CMK (cell line): ENCODE measurements around the gene TMEM45A.
"Not testable (repeated sequence)": the region's sequence is repeated elsewhere in the genome, so short reads cannot be mapped to it uniquely, and the experiment has no call there.

Experiments
- DNase-seq: peaks from one replicate; pipeline ENCODE4 v3.0.0-alpha.2; 2010; ENCODE audit warnings: low read depth

Gene TMEM45A

GRCh38 chr3:100483529-100483928 lies 8.9 kb upstream of the TMEM45A start:
- no peak for DNase-seq

GRCh38 chr3:100486808-100487207 lies 5.6 kb upstream of the TMEM45A start:
- no peak for DNase-seq

- DNase-seq = no peak
These were observed 3.3 kb upstream of the TMEM45A start for GRCh38 chr3:100489118-100489517.

- DNase-seq = no peak
These were observed 4.4 kb downstream of the TMEM45A start for GRCh38 chr3:100496711-100497261.

GRCh38 chr3:100499651-100500050 lies 7.2 kb downstream of the TMEM45A start:
- DNase-seq = no peak

- DNase-seq = no peak
These were observed 8.0 kb downstream of the TMEM45A start for GRCh38 chr3:100500320-100500880.

DNA sequence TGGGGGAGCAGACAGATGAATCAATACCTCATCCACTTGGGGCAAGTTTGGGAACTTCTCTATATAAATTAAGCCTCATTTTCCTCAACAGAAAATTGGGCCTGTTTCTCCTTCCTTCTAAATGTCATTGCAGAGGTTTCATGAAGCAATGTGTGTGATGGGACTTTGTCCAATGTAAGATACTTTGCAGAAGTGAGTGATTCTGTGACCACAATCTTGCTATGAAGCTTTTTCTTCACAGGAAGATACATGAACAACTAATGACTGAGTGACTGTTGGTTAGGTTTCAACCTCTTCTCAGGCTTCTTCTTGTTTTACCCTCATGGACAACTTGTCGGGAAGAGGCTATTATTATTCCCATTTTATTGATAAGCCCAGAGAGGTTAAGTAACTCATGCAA lies 11.0 kb downstream of the TMEM45A start:
- no peak for DNase-seq

DNA sequence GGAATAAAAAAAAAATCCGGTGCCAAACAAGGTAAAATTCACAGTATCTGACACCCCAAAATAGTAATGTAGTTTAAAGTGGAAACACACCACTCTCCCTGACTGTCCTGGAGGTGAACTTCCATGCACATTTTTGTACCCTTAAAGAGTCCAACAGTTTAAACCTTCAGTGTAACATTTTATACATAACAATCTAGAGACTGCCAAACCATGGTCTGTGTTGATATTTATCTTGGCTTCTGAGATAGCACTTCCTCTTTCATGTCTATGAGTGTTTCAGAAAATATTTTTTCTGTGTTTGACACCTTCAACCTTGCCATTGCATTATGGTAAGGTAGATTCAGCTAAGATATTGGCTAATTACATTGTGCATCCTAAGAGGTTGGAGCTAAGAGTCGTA lies 13.9 kb downstream of the TMEM45A start:
- DNase-seq = no peak

DNA sequence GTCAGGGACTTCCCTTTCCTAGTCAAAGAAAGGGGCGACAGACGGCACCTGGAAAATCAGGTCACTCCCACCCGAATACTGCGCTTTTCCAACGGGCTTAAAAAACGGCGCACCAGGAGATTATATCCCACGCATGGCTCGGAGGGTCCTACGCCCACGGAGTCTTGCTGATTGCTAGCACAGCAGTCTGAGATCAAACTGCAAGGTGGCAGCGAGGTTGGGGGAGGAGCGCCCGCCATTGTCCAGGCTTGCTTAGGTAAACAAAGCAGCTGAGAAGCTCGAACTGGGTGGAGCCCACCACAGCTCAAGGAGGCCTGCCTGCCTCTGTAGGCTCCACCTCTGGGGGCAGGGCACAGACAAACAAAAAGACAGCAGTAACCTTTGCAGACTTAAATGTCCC lies 17.4 kb downstream of the TMEM45A start:
- DNase-seq = not testable (repeated sequence)

DNA sequence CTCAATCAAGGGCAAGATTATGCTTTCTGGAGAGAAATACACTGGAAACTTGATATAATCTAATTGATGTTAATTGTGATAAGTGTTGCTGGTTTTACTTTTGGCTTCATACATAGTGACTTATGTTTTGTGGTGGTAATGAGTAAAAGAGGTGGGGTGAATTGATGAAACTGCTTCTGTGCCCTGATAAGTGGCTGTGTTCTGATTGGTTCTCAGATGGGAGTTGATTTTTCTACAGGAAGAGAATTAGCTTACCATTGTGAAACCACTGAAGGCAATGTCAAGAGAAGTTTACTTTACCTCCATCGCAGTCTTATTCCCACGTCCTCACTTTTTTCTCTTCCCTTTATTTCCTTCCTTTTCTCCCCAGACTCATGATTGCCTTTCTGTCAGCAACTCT lies 23.8 kb downstream of the TMEM45A start:
- no peak for DNase-seq

- DNase-seq = no peak
These were observed 24.4 kb downstream of the TMEM45A start for GRCh38 chr3:100516838-100517237.

DNA sequence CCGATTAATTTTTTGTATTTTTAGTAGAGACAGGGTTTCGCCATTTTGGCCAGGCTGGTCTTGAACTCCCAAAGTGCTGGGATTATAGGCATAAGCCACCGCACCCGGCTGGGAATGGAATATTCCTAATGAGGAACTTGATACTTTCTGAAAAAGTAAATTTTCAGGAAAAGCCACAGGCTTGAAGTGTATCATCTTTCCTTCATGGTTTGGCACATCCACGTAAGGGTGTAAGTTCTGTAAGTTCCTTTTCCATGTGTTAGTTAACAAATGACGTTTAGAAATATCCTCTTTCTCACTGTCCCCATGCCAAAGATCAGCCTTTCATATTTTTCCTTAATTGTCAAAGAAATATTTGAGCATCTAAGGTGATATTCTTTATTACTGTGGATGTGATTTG lies 24.9 kb downstream of the TMEM45A start:
- no peak for DNase-seq

GRCh38 chr3:100518244-100518643 lies 25.8 kb downstream of the TMEM45A start:
- DNase-seq = no peak

- DNase-seq = no peak
These were observed 26.6 kb downstream of the TMEM45A start for GRCh38 chr3:100518983-100519382.

- DNase-seq = no peak
These were observed 29.0 kb downstream of the TMEM45A start for GRCh38 chr3:100521439-100521845.

GRCh38 chr3:100522125-100522524 lies 29.7 kb downstream of the TMEM45A start:
- DNase-seq = no peak

GRCh38 chr3:100523050-100523760 lies 30.8 kb downstream of the TMEM45A start:
- no peak for DNase-seq

DNA sequence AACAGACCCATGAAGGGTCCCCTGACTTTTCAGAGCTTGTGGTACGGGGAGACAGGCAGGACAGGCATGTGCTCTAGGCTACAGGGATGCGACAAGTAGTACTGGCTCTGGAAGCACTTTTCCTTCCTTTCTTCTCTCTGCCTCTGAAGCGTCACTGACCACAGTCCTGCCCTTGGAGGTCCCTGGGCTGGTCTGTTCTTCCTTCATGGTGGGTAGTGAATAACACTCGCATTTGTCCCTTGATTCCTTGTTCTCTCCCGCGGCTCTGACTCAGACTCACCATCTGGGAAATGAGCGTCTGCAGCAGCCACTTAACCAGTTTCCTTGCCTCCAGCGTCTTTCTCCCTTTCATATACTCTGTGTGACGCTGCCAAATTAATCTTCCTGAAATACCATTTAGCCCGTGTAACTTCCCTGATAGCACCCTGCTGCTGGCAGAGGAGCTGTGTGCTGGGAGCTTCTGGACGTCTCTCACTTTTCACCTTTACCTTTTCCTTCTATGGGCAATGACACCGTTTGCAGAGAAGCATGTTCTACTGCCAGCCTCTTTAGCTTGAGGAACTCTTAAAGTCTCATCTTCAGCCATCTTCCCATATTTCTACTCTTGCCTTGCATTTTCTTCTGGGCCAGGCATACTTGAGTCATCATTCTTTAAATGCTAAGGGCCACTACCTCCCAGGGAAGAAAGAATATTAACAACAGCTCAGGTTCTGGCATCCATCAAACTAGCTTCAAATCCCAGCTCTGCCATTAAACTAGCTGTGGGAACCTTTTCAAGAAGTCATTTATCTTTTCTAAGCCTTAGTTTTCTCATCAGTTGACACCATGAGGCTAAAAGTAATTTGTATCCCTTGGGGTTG lies 33.6 kb downstream of the TMEM45A start:
- no peak for DNase-seq

GRCh38 chr3:100526613-100527346 lies 34.4 kb downstream of the TMEM45A start:
- no peak for DNase-seq

DNA sequence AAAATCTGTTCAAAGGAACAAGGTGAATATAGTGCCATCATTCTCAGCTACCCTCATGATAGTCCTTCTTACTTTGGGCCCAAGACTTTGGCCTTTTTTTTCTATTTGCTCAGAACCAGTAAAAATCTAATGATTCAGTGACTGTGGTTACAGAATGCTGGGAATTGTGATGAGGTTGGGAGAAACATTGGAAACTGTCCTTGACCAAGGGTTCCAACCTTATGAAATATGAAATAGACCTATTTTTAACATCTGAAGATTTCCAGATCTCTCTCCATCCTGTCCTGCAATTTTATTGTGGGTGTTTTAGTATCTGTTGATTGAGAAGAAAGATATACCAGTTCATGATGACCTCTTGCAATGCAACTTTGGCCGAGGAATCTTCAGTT lies 34.9 kb downstream of the TMEM45A start:
- DNase-seq = no peak

DNA sequence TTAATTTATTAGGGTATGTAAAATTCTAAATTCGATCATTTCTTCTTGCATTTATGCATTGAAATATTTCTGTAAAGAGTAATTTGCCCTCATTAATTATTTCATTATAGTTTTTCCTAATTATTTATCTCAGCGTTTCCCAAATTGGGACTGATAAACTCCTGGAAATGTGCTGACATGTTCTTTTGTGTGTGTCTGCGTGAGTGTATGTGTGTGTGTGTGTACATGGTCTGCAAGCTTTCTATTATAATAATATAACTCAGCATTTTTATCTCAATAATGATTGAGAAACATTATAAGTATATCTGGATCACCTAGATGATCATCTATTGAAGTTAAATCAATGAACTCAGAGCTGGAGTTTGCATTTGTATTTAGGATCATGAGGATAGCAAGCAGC lies 38.7 kb downstream of the TMEM45A start:
- no peak for DNase-seq

DNA sequence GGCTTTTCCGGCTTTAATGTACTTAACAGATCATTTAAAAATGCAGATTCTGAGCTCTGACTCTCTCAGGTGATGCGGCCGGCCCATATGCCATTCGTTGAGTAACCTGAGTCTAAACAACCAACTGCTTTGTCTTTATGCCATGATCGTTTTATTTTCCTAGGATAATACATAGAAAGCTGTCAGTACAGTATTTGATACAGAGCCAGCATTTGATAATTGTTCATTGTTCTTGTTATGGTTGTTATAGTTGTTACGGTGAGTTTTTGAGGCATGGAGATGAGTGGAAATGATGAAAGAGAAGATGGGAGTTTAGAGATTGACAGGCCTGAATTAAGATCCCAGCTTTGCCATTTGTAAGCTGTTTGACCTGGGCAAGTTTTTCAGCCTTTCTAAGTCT lies 40.0 kb downstream of the TMEM45A start:
- no peak for DNase-seq
